ENCODE measurements around the gene TMEM203. TPM values are rescaled to one million over a fixed set of nuclear protein-coding genes. Genes with fewer than 3 reads are reported as not detected.

Gene TMEM203
- total RNA-seq, 4 donors from 2014 or later: 28.8 to 45.8 (median 34.8) TPM

GRCh38 chr9:137173796-137174664 is 31.4 kb downstream of the TMEM203 start:
- intact Hi-C loops (cut with DNase I): no loop called here
- no peak for TF ChIP-seq EP300 (IDR thresholded peaks at IDR 0.05)
- no peak for TF ChIP-seq CTCF (IDR thresholded peaks at IDR 0.05)
- no peak for TF ChIP-seq POLR2A (IDR thresholded peaks at IDR 0.05; ENCODE audit: low read depth)
- TF ChIP-seq POLR2AphosphoS5 (IDR thresholded peaks at IDR 0.05): no peak
- peaks cover 6 to 52% (median 16%) of the 10 kb centered on the region in 4 donors for H3K27me3 ChIP-seq
- 83% methylated on average over 37 of the region's 45 CpGs for WGBS
- no peaks in the 10 kb centered on the region for H3K9me3 ChIP-seq
- H3K36me3 ChIP-seq: peaks cover 0 to 23% (median 16%) of the 10 kb centered on the region in 4 donors
- H3K4me3 ChIP-seq: no peak overlapping the region
- peaks cover 9 to 21% (median 15%) of the 10 kb centered on the region in 4 donors for H3K4me1 ChIP-seq
- no peak overlapping the region for H3K27ac ChIP-seq (replicated peaks in 1 of 4)
- DNase-seq (ENCODE audit: extremely low spot score): no peak

- H3K27ac ChIP-seq (replicated peaks in 1 of 4): no peak overlapping the region
- H3K4me3 ChIP-seq: no peak overlapping the region
- H3K4me1 ChIP-seq: peaks cover 18 to 30% (median 24%) of the 10 kb centered on the region in 4 donors
- 52% methylated on average over 8 of the region's 21 CpGs for WGBS
- peaks cover 6 to 61% (median 24%) of the 10 kb centered on the region in 4 donors for H3K27me3 ChIP-seq
- DNase-seq (ENCODE audit: extremely low spot score): no peak
- no peaks in the 10 kb centered on the region for H3K9me3 ChIP-seq
- TF ChIP-seq POLR2AphosphoS5 (IDR thresholded peaks at IDR 0.05): no peak
- no peak for TF ChIP-seq POLR2A (IDR thresholded peaks at IDR 0.05; ENCODE audit: low read depth)
- no peak for TF ChIP-seq EP300 (IDR thresholded peaks at IDR 0.05)
- no peak for TF ChIP-seq CTCF (IDR thresholded peaks at IDR 0.05)
- H3K36me3 ChIP-seq: peaks cover 0 to 14% (median 9%) of the 10 kb centered on the region in 4 donors
- intact Hi-C loops (cut with DNase I): no loop called here
These were observed 32.3 kb downstream of the TMEM203 start for GRCh38 chr9:137172901-137173795.

GRCh38 chr9:137171149-137171900 is 34.1 kb downstream of the TMEM203 start:
- no peak for DNase-seq (ENCODE audit: extremely low spot score)
- H3K27me3 ChIP-seq: peaks cover 6 to 79% (median 43%) of the 10 kb centered on the region in 4 donors
- H3K4me3 ChIP-seq: no peak overlapping the region
- WGBS: 89% methylated on average over 17 of the region's 22 CpGs
- TF ChIP-seq POLR2A (IDR thresholded peaks at IDR 0.05; ENCODE audit: low read depth) (no peak), EP300 (IDR thresholded peaks at IDR 0.05) (no peak), POLR2AphosphoS5 (IDR thresholded peaks at IDR 0.05) (no peak), CTCF (IDR thresholded peaks at IDR 0.05) (no peak)
- H3K27ac ChIP-seq (replicated peaks in 1 of 4): no peak overlapping the region
- H3K9me3 ChIP-seq: no peaks in the 10 kb centered on the region
- no peaks in the 10 kb centered on the region for H3K36me3 ChIP-seq
- intact Hi-C loops (cut with DNase I): no loop called here
- peaks cover 27 to 46% (median 33%) of the 10 kb centered on the region in 4 donors for H3K4me1 ChIP-seq

- Histone ChIP-seq H3K9me3 (no peaks in the 10 kb centered on the region), H3K4me3 (no peak overlapping the region)
These were observed 34.8 kb downstream of the TMEM203 start for GRCh38 chr9:137170486-137171148.

More at GRCh38 chr9:137170486-137171148, 34.8 kb downstream of the TMEM203 start:
- DNase-seq (ENCODE audit: extremely low spot score): no peak
- TF ChIP-seq POLR2AphosphoS5 (IDR thresholded peaks at IDR 0.05): no peak
- TF ChIP-seq POLR2A (IDR thresholded peaks at IDR 0.05; ENCODE audit: low read depth): no peak
- no peak for TF ChIP-seq EP300 (IDR thresholded peaks at IDR 0.05)
- TF ChIP-seq CTCF (IDR thresholded peaks at IDR 0.05): no peak
- H3K27me3 ChIP-seq: peaks cover 6 to 86% (median 50%) of the 10 kb centered on the region in 4 donors
- no peak overlapping the region for H3K27ac ChIP-seq (replicated peaks in 1 of 4)
- H3K4me1 ChIP-seq: peaks cover 27 to 46% (median 33%) of the 10 kb centered on the region in 4 donors
- WGBS: 34% methylated on average over 10 of the region's 14 CpGs
- intact Hi-C loops (cut with DNase I): no loop called here
- H3K36me3 ChIP-seq: no peaks in the 10 kb centered on the region

Measured in esophagus muscularis mucosa (tissue), 4 donors.